CD4-positive, alpha-beta T cell treated with Interleukin-17A for 4 hours (primary cell): ENCODE data around the gene TRDN.
"Not testable (repeated sequence)": the region's sequence is repeated elsewhere in the genome, so short reads cannot be mapped to it uniquely, and the experiment has no call there.

ENCODE experiments used
- DNase-seq: peaks from one replicate; pipeline ENCODE4 v3.0.0-alpha.2; 2020; ENCODE audit warnings: mixed read lengths

The TRDN gene

GRCh38 chr6:123632641-123633040, 4.1 kb downstream of the TRDN start:
- no peak for DNase-seq

GRCh38 chr6:123629258-123629941, 7.3 kb downstream of the TRDN start:
- DNase-seq, result no peak

- DNase-seq, result no peak
Observed at GRCh38 chr6:123625696-123626095, 11.1 kb downstream of the TRDN start.

- DNase-seq, result no peak
Observed at GRCh38 chr6:123622780-123623179, 14.0 kb downstream of the TRDN start.

GRCh38 chr6:123619156-123619555, 17.6 kb downstream of the TRDN start:
- no peak for DNase-seq

- no peak for DNase-seq
Observed at GRCh38 chr6:123616942-123617341, 19.8 kb downstream of the TRDN start.

- no peak for DNase-seq
Observed at GRCh38 chr6:123616016-123616415, 20.7 kb downstream of the TRDN start.

GRCh38 chr6:123610779-123611178, 26.0 kb downstream of the TRDN start:
- no peak for DNase-seq

GRCh38 chr6:123604067-123604466, 32.7 kb downstream of the TRDN start:
- DNase-seq, result no peak

- DNase-seq, result no peak
Observed at GRCh38 chr6:123598011-123598410, 38.7 kb downstream of the TRDN start.

- no peak for DNase-seq
Observed at GRCh38 chr6:123594776-123595175, 42.0 kb downstream of the TRDN start.

GRCh38 chr6:123592426-123592825, 44.3 kb downstream of the TRDN start:
- DNase-seq, result no peak

GRCh38 chr6:123589973-123590372, 46.8 kb downstream of the TRDN start:
- no peak for DNase-seq

GRCh38 chr6:123589317-123589716, 47.4 kb downstream of the TRDN start:
- DNase-seq, result no peak

- DNase-seq, result no peak
Observed at GRCh38 chr6:123588546-123588895, 48.2 kb downstream of the TRDN start.

- DNase-seq, result no peak
Observed at GRCh38 chr6:123587838-123588545, 48.8 kb downstream of the TRDN start.

GRCh38 chr6:123587407-123587806, 49.3 kb downstream of the TRDN start:
- DNase-seq, result not testable (repeated sequence)

- no peak for DNase-seq
Observed at GRCh38 chr6:123580331-123580730, 56.4 kb downstream of the TRDN start.

GRCh38 chr6:123575188-123575587, 61.6 kb downstream of the TRDN start:
- DNase-seq, result no peak

- no peak for DNase-seq
Observed at GRCh38 chr6:123570813-123571684, 65.7 kb downstream of the TRDN start.

GRCh38 chr6:123569575-123569974, 67.2 kb downstream of the TRDN start:
- DNase-seq, result no peak

GRCh38 chr6:123565529-123565928, 71.2 kb downstream of the TRDN start:
- DNase-seq, result no peak

GRCh38 chr6:123564361-123564760, 72.4 kb downstream of the TRDN start:
- DNase-seq, result no peak

- DNase-seq, result no peak
Observed at GRCh38 chr6:123562677-123563076, 74.1 kb downstream of the TRDN start.
